ENCODE measurements around the gene OR2W1.
A peak's percentile ranks its signal among the peaks of the same experiment; 100 is the strongest.

OR2W1 gene

DNA sequence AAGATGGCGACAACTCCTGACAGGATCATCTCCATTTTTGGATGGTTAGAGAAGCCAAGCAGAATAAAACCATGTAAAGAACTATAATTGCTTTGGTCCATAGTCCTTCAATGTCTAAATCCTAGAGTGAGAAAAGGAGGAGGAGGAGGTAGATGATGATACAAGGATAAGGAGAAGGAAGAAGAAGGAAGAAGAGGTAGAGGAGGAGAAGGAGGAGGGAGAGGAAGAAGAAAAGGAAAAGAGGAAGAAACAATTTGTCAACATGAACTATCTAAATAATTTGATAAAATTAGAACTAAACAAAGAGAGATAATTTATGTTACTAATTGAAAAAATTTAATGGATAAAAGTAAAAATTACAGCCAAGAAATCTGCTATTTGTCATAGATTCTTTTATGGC lies at the start of gene OR2W1:
Gene OR2W1 (minus strand): TSS at position 101 of the 400 bp plus-strand sequence. CDS start 0 bp downstream, at position 101.
- no peak for DNase-seq

DNA sequence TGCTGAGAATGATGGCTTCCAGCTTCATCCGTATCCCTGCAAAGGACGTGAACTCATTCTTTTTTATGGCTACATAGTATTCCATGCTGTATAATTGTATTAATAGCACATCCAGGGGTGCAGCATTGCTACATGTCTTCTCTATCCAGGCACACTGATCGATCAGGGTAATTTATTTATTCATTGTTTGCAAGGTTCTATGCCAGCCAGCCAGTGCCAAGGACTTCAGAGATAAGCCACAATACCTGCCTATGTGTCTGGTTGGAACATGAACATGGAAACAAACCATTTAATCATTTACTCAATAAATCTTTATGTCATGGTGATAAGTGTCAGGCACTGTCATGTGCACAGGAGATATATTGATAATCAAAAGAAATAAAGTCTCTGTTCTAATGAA lies 48.0 kb upstream of the OR2W1 start:
- DNase-seq, result no peak

GRCh38 chr6:29087213-29087612 lies 42.2 kb upstream of the OR2W1 start, which contains the start of gene OR2B3:
OR2B3 (minus strand) TSS chr6:29087313; CDS start chr6:29087248, 65 bp downstream.
- no peak for DNase-seq

- DNase-seq, result no peak
Measured at GRCh38 chr6:29082457-29082856, 37.5 kb upstream of the OR2W1 start.

DNA sequence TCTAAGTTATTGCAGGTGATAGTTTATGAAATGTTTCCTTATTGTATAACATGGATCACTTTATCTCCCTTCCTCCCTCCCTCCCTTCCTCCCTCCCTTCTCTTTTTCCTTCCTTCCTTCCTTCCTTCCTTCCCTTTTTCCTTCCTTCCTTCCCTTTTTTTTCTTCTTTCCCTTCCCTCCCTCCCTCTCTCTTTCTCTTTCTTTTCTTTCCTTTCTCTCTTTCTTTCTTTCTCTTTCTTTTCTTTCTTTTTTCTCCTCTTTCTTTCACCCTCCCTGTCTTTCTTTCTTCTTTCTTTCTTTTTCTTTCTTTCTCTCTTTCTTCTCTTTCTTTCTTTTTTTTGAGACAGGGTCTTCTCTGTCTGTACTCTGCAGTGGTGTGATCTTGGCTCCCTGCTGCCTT lies 36.3 kb upstream of the OR2W1 start:
- no peak for DNase-seq

GRCh38 chr6:29079203-29079602 lies 34.2 kb upstream of the OR2W1 start:
- DNase-seq, result no peak

DNA sequence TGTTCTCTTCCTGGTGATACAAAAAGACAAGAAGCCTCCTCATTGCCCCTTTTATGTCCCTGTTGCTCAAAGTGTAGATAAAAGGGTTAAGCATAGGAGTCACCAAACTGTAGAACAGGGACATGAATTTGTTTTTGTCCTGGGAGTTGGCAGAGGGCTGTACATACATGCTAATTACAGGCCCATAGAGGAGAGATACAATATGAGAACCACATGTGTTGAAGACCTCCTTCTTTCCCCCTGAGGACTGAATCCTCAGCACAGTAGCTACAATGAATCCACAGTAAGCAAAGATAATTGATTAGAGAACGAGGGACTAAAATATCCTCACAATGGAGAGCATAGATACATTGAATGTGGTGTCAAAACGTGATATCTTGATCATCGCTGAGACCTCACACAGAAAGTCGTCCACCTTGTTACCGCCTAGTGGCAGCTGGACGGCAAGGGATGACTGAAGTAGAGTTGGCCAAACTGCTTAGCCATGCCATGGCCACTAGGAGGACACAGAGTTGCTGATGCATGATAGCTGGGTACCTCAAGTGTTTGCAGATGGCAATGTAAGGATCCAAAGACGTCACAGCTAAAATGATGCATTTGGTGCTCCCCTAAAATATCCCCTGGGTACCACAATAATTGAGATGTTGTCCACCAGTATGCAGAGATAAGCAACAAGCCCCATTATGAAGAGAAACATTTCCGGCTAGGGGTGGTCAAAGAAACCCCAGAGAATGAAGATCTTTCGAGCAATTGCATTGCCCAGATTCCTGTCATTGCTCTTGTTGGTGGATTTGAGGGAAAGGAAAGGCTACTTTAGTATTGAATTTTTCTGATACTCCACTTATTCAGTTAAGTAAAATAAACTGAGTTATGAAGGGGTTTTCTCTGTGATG lies 27.1 kb upstream of the OR2W1 start:
- peak; percentile 13 for DNase-seq

DNA sequence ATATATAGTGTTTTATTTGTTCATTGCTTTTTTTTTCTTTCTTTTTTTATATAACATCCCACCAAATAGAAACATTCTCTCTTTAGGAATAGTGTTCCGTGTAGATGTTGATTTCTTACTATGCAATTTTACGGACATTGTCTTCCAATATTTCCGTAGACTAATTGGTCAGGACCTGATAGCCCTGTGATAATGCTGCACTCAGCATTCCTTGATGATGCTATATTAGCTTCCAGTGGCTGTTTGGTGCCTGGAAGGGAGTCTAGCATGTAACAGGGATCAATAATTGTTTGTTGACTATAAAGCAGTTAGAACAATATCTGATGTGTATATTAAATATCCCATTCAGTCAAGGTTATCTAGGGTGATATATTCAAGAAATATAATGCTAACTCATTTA lies 6.7 kb upstream of the OR2W1 start:
- DNase-seq, result no peak

DNA sequence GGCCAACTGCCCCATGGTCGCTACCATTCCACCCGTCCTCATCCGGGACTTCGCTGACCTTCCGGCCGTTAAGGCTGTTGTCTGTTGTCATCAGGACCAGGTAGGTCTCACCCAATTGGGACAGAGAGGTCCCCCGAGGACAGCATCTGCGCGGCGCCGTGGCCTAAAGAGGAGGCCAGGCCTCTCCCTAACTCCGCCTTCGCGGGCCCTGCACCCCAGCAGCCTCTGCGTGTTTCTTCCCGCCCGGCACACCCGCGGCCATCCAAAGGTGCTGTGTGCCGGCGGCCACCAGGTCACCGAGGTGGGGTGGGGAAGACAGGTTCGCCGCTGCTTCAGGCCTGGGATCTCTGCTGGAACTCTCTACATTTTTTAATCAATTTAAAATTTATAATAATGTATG lies 9.0 kb downstream of the OR2W1 start:
- DNase-seq, result no peak

- DNase-seq, result no peak
Measured at GRCh38 chr6:29028821-29029220, 16.2 kb downstream of the OR2W1 start.

GRCh38 chr6:29025927-29026585 lies 18.9 kb downstream of the OR2W1 start:
- DNase-seq, result no peak

DNA sequence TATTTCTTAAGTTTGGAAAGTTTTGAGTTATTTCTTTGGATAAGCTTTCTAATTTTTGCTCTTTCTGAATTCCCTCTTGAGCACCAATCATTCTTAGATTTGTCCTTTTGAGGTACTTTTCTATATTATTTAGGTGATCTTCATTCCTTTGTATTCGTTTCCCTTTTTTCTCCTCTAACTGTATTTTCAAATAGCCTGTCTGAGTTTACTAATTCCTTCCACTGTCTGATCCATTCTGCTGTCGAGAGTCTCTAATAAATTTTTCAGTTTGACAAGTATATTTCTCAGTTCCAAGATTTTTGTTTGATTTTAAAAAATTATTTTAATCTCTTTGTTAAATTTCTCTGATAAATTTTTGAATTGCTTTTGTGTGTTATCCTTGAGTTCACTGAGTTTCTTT lies 23.5 kb downstream of the OR2W1 start:
- DNase-seq, result no peak

DNA sequence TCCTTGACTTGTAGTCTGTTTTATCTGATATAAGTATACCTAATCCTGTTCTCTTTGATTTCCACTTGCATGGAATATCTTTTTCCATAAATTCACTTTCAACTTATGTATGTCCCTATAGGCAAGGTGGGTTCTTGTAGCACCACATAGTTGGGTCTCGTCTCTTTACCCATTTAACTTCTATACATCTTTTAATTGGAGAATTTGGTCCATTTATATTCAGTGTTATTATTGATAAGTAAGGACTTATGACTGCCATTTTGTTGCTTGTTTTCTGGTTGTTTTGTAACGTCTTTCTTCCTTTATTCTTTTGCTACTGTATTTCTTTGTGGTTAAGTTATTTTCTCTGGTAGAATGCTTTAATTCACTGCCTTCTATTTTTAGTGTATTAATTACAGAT lies 25.3 kb downstream of the OR2W1 start:
- DNase-seq, result no peak

DNA sequence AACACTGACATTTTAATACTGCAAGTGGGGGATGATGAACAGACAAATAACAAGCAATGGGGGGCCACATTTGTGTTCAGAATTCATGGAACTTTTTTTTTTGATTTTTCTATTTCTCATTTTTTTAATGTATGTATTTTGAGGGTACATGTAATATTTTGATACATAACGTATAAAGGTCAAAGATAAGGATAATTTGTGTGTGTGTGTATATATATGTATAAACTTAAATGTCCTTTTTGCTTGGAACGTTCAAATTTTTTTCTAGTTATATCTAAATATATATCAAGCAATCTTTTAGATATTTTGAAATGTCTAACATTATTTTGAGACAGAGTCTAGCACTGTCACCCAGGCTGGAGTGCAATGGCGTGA lies 27.6 kb downstream of the OR2W1 start:
- DNase-seq, result no peak

GRCh38 chr6:29016559-29017427 lies 28.2 kb downstream of the OR2W1 start:
- DNase-seq, result peak; percentile 82

GRCh38 chr6:29014729-29015608 lies 30.0 kb downstream of the OR2W1 start:
- no peak for DNase-seq

DNA sequence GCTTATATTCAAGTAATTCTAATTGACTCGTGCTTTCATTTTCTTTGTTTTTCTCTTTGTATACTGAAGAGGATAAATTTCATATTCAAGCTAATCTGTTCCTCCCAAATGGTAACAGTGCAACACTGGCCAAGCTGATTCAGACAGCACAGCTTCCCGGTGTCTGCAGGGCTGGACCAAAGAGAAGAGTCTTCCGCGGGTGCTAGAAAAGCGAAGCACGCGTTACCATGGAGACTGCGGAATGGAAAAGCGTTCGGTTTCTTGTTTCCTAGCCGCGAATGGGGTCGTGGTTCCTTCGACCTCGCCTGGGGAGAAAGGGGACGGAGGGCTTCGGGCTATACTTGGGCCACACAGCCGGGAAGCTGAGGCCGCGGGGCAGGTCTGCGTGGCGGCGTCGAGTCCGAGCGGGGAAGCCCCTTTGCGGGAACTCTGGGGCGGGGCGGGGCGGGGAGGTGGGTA lies 33.7 kb downstream of the OR2W1 start:
- DNase-seq, result peak; percentile 59

DNA sequence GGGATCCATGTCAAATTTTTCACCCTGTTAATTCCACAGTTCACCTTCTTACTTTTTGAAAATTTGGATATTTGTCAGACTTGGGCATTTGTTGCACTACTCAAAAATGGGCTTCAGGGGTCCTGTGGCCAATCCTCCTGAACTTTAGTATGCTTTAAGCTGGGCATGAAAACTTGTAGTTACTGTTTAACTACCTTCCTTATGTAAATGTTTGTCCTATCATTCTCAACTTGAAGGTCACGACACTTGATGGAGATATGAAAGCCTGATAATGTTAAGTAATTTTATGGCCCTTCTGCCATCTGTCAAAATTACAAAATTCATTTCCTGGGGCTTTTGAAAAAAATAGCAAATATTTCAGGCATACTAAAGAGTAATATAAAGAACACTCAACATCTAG lies 35.6 kb downstream of the OR2W1 start:
- DNase-seq, result no peak

- DNase-seq, result no peak
Measured at GRCh38 chr6:29008089-29008488, 36.9 kb downstream of the OR2W1 start.

GRCh38 chr6:29005183-29005885 lies 39.6 kb downstream of the OR2W1 start, which contains the start of gene ZNF311:
ZNF311 (minus strand) TSS chr6:29005315; CDS start chr6:29003954, 1,361 bp downstream.
- peak; percentile 91 for DNase-seq

- DNase-seq, result no peak
Measured at GRCh38 chr6:28996844-28997510, 48.0 kb downstream of the OR2W1 start.

Data from MV-4-11 (cell line).